Activated T-cell treated with anti-CD3 and anti-CD28 coated beads, Interleukin-2, amount 50 U/mL, for 4 hours (primary cell): ENCODE measurements around the gene ELAPOR1. TPM values are rescaled to one million over a fixed set of nuclear protein-coding genes. Genes with fewer than 3 reads are reported as not detected.

Experiments used
- ATAC-seq, 2 donors: fragments of 200-7000 bp; cut with Tn5 transposase; one replicate each; pipeline ENCODE4 v1.10.0; 2021
- DNase-seq: peaks from one replicate; pipeline ENCODE4 v3.0.0-alpha.2; 2020
- H3K27me3 Mint-ChIP-seq: one replicate; pipeline ENCODE4 v1.8.0; 2021; ENCODE audit warnings: low read depth, mixed read lengths
- H3K36me3 Mint-ChIP-seq: one replicate; pipeline ENCODE4 v1.8.0; 2022; ENCODE audit warnings: mixed read lengths; ENCODE audit not compliant: insufficient read depth
- H3K4me1 Mint-ChIP-seq: one replicate; pipeline ENCODE4 v1.8.0; 2021; ENCODE audit warnings: low read depth, mixed read lengths
- H3K4me3 Mint-ChIP-seq: one replicate; pipeline ENCODE4 v1.8.0; 2021; ENCODE audit warnings: mild to moderate bottlenecking, moderate library complexity, mixed read lengths
- H3K9me3 Mint-ChIP-seq: one replicate; pipeline ENCODE4 v1.8.0; 2021; ENCODE audit warnings: mixed read lengths
- total RNA-seq, 3 donors: library from RNA; stranded (reverse); gene quantifications; one replicate each; pipeline ENCODE4 v1.2.1, GENCODE V29; 2021

ELAPOR1 gene
- total RNA-seq, 3 donors from 2014 or later = 3.1 to 6.4 (median 4.2) TPM

GRCh38 chr1:109111386-109112055, 2.4 kb upstream of the ELAPOR1 start:
- no peak overlapping the region for H3K4me3 Mint-ChIP-seq
- H3K36me3 Mint-ChIP-seq = peaks cover 2% of the 10 kb centered on the region
- DNase-seq (no peak), ATAC-seq (no peak)
- peaks cover 1% of the 10 kb centered on the region for H3K27me3 Mint-ChIP-seq
- H3K4me1 Mint-ChIP-seq = peaks cover 38% of the 10 kb centered on the region
- H3K9me3 Mint-ChIP-seq = no peaks in the 10 kb centered on the region

DNA sequence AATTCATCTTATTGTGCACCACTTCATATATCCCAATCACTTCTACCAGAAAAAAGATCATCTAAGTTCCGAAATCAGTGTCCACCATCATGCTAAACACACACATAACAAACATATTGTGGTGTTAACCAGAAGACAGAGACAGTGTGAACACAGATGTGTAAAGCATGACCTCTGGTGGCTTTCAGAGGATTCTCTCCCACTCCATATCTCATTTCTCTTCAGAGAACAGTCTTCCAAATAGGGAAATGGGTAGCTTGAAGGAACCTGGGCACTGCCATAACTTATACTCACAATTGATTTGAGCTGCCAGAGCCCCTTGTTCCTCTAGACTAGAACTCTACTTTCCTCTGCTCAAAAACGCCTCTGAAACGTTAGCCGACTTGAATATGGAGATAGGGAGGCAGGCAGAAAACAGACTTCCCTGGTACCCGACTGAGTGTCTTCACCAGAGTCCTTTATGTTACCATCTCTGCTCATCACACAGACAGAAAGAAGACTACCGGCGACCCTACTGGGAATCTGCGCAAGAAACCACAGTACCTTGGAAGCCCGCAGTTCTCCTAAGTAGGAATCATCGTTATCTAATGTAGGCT, 1.8 kb upstream of the ELAPOR1 start:
- Mint-ChIP-seq H3K4me3 (peak overlapping the region; percentile 82), H3K27me3 (peaks cover 1% of the 10 kb centered on the region), H3K9me3 (no peaks in the 10 kb centered on the region), H3K4me1 (peaks cover 38% of the 10 kb centered on the region), H3K36me3 (peaks cover 2% of the 10 kb centered on the region)
- ATAC-seq (no peak), DNase-seq (no peak)

DNA sequence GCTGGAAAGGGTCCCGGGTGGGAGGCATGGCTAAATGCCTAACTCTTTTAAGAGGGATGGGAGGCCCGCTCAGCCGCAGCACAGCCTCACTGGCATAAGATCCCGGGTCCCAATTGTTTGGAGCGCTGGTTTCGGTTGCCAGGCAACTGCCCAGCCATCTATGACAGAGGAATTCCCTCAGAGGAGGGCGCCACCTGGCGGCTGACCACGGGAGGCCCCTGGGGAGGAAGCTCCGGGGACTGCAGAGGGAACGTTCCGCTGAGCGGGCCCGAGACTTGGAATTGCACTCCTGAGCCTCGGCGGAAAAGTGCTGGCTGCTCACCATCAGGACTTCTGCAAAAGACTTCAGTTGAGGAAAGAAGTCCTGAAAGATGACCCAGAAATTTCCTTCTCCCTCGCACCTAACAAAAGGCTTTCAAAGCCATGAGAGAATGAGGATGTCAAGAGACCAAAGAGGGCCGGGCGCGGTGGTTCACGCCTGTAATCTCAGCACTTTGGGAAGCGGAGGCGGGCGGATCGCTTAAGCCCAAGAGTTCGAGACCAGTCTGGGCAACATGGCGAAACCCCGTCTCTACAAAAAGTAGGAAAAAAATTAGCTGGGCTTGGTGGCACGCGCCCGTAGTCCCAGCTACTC, 1.1 kb upstream of the ELAPOR1 start:
- Mint-ChIP-seq H3K4me3 (peak overlapping the region; percentile 82), H3K4me1 (peaks cover 38% of the 10 kb centered on the region), H3K36me3 (peaks cover 2% of the 10 kb centered on the region), H3K9me3 (no peaks in the 10 kb centered on the region), H3K27me3 (peaks cover 1% of the 10 kb centered on the region)
- peak; percentile 55 to 67 for ATAC-seq
- peak; percentile 89 for DNase-seq

GRCh38 chr1:109114342-109114674, 393 bp downstream of the ELAPOR1 start:
- no peaks in the 10 kb centered on the region for H3K9me3 Mint-ChIP-seq
- H3K4me1 Mint-ChIP-seq = peaks cover 38% of the 10 kb centered on the region
- DNase-seq (no peak), ATAC-seq (no peak)
- peaks cover 1% of the 10 kb centered on the region for H3K27me3 Mint-ChIP-seq
- peak overlapping the region; percentile 81 for H3K4me3 Mint-ChIP-seq
- H3K36me3 Mint-ChIP-seq = peaks cover 5% of the 10 kb centered on the region

GRCh38 chr1:109115685-109116084, 1.8 kb downstream of the ELAPOR1 start:
- Mint-ChIP-seq H3K9me3 (no peaks in the 10 kb centered on the region), H3K27me3 (peaks cover 1% of the 10 kb centered on the region), H3K36me3 (peaks cover 5% of the 10 kb centered on the region), H3K4me3 (peak overlapping the region; percentile 24), H3K4me1 (peaks cover 38% of the 10 kb centered on the region)
- DNase-seq = no peak
- peak; percentile 41 to 44 for ATAC-seq

GRCh38 chr1:109116286-109116685, 2.4 kb downstream of the ELAPOR1 start:
- DNase-seq = no peak
- peaks cover 38% of the 10 kb centered on the region for H3K4me1 Mint-ChIP-seq
- H3K4me3 Mint-ChIP-seq = peak overlapping the region; percentile 24
- peaks cover 1% of the 10 kb centered on the region for H3K27me3 Mint-ChIP-seq
- H3K36me3 Mint-ChIP-seq = peaks cover 5% of the 10 kb centered on the region
- H3K9me3 Mint-ChIP-seq = no peaks in the 10 kb centered on the region
- no peak for ATAC-seq

GRCh38 chr1:109118089-109118488, 4.2 kb downstream of the ELAPOR1 start:
- H3K36me3 Mint-ChIP-seq = peaks cover 5% of the 10 kb centered on the region
- H3K9me3 Mint-ChIP-seq = no peaks in the 10 kb centered on the region
- H3K4me3 Mint-ChIP-seq = no peak overlapping the region
- H3K4me1 Mint-ChIP-seq = peaks cover 28% of the 10 kb centered on the region
- no peak for ATAC-seq
- no peak for DNase-seq
- peaks cover 1% of the 10 kb centered on the region for H3K27me3 Mint-ChIP-seq

DNA sequence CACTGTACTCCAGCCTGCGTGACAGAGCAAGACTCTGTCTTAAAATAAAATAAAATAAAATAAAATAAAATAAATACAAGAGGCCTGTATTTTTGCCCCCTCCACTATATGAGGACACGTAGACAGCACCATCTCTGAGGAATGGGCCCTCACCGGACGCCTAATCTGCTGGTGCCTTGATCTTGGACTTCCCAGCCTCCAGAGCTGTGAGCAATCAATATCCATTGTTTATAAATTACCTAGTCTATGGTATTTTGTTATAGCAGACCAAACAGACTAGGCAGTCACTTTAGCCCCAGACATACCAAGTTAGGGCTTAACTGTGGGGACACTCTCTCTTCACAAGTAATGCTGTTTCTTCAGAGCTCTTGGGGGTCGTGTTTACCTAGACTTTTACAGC, 6.4 kb downstream of the ELAPOR1 start:
- peaks cover 5% of the 10 kb centered on the region for H3K36me3 Mint-ChIP-seq
- no peak for DNase-seq
- ATAC-seq = no peak
- H3K9me3 Mint-ChIP-seq = no peaks in the 10 kb centered on the region
- peaks cover 1% of the 10 kb centered on the region for H3K27me3 Mint-ChIP-seq
- H3K4me1 Mint-ChIP-seq = peaks cover 12% of the 10 kb centered on the region
- H3K4me3 Mint-ChIP-seq = no peak overlapping the region

DNA sequence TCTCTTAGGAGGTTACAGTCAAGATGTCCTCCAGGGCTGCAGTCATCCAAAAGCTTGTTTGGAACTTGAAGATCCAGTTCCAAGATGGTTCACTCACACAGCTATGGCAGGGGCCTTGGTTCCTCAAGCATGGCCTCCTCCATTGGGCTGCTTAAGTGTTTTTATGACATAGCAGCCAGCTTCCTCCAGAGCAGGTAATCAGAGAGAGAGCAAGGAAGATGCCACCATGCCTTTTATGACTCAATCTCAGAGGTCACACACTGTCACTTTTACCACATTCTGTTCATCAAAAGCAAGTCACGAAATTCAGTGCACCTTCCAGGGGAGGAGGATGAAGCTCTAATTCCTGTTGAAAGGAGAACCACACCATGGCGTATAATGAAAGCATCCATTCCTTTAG, 17.1 kb downstream of the ELAPOR1 start:
- DNase-seq = no peak
- no peaks in the 10 kb centered on the region for H3K27me3 Mint-ChIP-seq
- no peaks in the 10 kb centered on the region for H3K9me3 Mint-ChIP-seq
- H3K4me1 Mint-ChIP-seq = peaks cover 2% of the 10 kb centered on the region
- H3K36me3 Mint-ChIP-seq = peaks cover 6% of the 10 kb centered on the region
- ATAC-seq = no peak
- H3K4me3 Mint-ChIP-seq = no peak overlapping the region

GRCh38 chr1:109131800-109132199, 17.9 kb downstream of the ELAPOR1 start:
- DNase-seq (no peak), ATAC-seq (no peak)
- Mint-ChIP-seq H3K27me3 (no peaks in the 10 kb centered on the region), H3K4me3 (no peak overlapping the region), H3K9me3 (no peaks in the 10 kb centered on the region), H3K36me3 (peaks cover 6% of the 10 kb centered on the region), H3K4me1 (peaks cover 2% of the 10 kb centered on the region)

GRCh38 chr1:109133002-109133706, 19.2 kb downstream of the ELAPOR1 start:
- Mint-ChIP-seq H3K36me3 (peaks cover 6% of the 10 kb centered on the region), H3K27me3 (no peaks in the 10 kb centered on the region), H3K4me3 (no peak overlapping the region), H3K9me3 (no peaks in the 10 kb centered on the region), H3K4me1 (peaks cover 2% of the 10 kb centered on the region)
- ATAC-seq (no peak), DNase-seq (no peak)

DNA sequence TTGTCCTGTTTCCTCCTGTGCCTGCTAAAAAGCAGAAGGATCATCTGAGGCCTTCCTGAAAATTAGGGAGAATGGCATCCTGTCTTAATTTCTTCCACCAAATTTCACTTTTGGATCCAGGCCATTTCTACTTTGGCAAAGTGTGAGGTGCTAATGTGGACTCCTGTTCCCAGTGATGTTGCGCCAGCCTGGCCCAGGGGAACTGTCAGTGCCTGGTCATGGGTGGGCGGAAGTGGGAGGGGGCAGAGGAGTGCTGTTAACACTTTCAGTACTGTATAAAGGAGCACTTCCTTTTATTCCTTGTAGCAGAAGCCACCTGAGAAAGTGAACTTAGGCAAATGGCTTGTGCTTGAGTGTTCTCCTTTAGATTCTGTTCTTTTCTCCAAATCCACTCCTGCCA, 19.9 kb downstream of the ELAPOR1 start:
- Mint-ChIP-seq H3K9me3 (no peaks in the 10 kb centered on the region), H3K4me3 (no peak overlapping the region), H3K4me1 (peaks cover 2% of the 10 kb centered on the region), H3K27me3 (no peaks in the 10 kb centered on the region), H3K36me3 (peaks cover 4% of the 10 kb centered on the region)
- ATAC-seq = no peak
- DNase-seq = no peak

- DNase-seq (no peak), ATAC-seq (no peak)
- H3K4me3 Mint-ChIP-seq = no peak overlapping the region
- H3K36me3 Mint-ChIP-seq = peaks cover 4% of the 10 kb centered on the region
- no peaks in the 10 kb centered on the region for H3K27me3 Mint-ChIP-seq
- no peaks in the 10 kb centered on the region for H3K9me3 Mint-ChIP-seq
- H3K4me1 Mint-ChIP-seq = peaks cover 2% of the 10 kb centered on the region
Observed at GRCh38 chr1:109134423-109134822, 20.5 kb downstream of the ELAPOR1 start.

DNA sequence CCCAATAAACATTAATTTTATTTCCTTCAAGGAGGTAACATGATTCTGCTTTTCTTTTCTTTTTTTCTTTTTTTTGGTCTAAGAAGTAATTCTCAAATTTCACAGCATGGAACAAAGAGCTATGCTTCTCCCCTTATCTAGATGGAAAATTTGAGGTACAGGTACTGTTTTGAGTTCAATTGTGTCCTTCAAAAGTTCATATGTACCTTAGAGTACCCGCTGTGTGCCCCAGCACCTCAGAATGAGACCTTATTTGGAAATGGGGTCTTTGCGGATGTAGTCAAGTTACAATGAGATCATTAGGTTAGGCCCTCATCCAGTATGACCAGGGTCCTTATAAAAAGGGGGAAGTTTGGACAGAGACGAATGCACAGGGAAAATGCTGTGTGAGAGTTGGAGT, 22.0 kb downstream of the ELAPOR1 start:
- H3K4me1 Mint-ChIP-seq = peaks cover 2% of the 10 kb centered on the region
- peaks cover 3% of the 10 kb centered on the region for H3K36me3 Mint-ChIP-seq
- ATAC-seq (no peak), DNase-seq (no peak)
- no peak overlapping the region for H3K4me3 Mint-ChIP-seq
- H3K27me3 Mint-ChIP-seq = no peaks in the 10 kb centered on the region
- H3K9me3 Mint-ChIP-seq = no peaks in the 10 kb centered on the region
